Activated CD4-positive, alpha-beta T cell treated with anti-CD3 and anti-CD28 coated beads for 1 hour (primary cell): Measurements from ENCODE around the gene ESCO1.
A peak's percentile ranks its signal among the peaks of the same experiment; 100 is the strongest.
"Not testable (repeated sequence)": the region's sequence is repeated elsewhere in the genome, so short reads cannot be mapped to it uniquely, and the experiment has no call there.

Experiments
- DNase-seq: peaks from one replicate; pipeline ENCODE4 v3.0.0-alpha.2; 2020

ESCO1 gene, protein sequence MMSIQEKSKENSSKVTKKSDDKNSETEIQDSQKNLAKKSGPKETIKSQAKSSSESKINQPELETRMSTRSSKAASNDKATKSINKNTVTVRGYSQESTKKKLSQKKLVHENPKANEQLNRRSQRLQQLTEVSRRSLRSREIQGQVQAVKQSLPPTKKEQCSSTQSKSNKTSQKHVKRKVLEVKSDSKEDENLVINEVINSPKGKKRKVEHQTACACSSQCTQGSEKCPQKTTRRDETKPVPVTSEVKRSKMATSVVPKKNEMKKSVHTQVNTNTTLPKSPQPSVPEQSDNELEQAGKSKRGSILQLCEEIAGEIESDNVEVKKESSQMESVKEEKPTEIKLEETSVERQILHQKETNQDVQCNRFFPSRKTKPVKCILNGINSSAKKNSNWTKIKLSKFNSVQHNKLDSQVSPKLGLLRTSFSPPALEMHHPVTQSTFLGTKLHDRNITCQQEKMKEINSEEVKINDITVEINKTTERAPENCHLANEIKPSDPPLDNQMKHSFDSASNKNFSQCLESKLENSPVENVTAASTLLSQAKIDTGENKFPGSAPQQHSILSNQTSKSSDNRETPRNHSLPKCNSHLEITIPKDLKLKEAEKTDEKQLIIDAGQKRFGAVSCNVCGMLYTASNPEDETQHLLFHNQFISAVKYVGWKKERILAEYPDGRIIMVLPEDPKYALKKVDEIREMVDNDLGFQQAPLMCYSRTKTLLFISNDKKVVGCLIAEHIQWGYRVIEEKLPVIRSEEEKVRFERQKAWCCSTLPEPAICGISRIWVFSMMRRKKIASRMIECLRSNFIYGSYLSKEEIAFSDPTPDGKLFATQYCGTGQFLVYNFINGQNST

GRCh38 chr18:21600526-21601410 is at the start of gene ESCO1:
ESCO1 (minus strand) TSS chr18:21600704; CDS start chr18:21574843, 25,861 bp downstream.
- DNase-seq = peak; percentile 90

DNA sequence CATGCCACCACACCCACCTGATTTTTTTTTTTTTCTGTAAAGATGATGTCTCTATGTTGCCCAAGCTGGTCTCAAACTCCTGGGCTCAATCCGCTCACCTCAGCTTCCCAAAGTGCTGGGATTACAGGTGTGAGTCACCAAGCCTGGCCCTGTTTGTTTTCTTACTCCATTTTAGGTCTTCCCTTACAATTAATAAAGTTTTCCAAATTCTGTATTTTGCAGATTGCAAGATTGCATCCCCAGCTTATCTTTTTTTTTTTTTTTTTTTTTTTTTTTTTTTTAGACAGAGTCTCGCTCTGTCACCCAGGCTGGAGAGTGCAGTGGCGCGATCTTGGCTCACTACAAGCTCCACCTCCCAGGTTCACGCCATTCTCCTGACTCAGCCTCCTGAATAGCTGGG is 39.9 kb upstream of the ESCO1 start:
- not testable (repeated sequence) for DNase-seq

GRCh38 chr18:21638822-21639221 is 38.3 kb upstream of the ESCO1 start:
- DNase-seq = no peak

DNA sequence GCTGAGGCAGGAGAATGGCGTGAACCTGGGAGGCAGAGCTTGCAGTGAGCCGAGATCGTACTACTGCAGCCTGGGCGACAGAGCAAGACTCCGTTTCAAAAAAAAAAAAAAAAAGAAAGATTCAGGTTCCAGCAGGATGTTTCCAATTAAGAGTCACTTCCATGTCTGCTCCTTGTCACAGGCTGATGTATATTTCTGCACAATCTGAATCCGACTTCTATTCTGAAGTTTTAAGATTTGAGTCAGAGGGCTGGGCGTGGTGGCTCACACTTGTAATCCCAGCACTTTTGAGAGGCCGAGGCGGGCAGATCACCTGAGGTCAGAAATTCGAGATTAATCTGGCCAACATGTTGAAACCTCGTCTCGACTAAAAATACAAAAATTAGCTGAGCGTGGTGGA is 36.3 kb upstream of the ESCO1 start:
- DNase-seq = no peak

DNA sequence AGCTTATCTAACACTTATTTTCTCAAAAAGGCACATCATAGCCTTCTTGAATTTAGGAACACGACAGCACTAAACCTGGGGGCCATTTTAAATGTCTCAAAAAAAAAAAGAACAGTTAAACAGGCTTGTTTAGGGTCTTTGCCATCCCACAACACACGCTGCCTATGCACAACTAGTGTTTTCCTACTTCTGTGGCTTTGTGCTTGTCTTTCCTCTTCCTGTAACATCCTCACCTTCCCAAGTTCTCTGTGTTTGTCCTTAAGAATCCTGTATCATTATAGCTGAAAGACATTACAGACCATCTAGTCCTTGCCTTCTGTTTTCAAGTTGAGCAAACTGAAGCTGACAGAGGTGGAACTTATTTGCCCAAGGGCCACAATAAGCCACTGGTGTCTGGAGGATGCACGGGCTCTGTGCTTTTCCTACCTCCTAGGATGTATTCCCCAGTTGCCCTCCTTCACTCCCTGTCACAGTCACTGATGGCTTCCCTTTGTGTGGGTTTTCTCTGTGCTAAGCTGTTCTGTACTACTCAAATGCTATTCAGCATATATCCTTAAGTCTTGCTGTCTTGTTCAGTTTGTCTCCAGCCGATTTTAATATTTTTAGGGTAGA is 34.2 kb upstream of the ESCO1 start:
- no peak for DNase-seq

DNA sequence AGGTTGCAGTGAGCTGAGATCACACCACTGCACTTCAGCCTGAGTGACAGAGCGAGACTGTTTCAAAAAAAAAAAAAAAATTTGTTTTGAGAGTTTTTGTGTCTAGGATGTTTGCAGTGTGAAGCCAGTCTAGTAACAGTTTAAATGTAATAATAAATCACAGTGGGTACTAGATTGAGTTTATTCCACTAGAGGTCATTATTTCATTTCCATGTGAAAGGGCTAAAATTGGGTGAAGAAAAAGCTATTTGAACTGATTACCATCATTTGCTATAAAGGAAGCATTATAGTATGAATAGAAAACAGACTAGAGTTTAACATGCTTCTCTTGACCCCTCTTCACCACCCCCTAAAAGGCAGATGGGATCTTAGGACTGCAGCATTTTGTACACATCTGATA is 31.9 kb upstream of the ESCO1 start:
- no peak for DNase-seq

- DNase-seq = no peak
Measured at GRCh38 chr18:21629089-21629832, 28.8 kb upstream of the ESCO1 start.

DNA sequence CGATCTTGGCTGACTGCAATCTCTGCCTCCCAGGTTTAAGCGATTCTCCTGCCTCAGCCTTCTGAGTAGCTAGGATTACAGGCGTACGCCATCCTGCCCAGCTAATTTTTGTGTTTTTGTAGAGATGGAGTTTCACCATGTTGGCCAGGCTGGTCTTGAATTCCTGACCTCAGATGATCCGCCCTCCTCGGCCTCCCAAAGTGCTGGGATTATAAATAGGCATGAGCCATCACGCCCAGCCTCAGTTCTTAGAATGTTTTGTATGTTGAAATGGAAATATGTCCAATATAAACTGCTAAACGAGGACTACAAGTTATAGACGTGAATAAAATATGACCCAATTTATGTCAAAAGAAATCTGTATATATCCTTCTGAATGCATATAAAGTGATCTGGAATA is 21.1 kb upstream of the ESCO1 start:
- DNase-seq = not testable (repeated sequence)

- peak; percentile 81 for DNase-seq
Measured at GRCh38 chr18:21612125-21613039, 11.9 kb upstream of the ESCO1 start, which contains the start of gene SNRPD1. SNRPD1 (plus strand) TSS chr18:21612314; CDS start chr18:21612430, 116 bp downstream.

DNA sequence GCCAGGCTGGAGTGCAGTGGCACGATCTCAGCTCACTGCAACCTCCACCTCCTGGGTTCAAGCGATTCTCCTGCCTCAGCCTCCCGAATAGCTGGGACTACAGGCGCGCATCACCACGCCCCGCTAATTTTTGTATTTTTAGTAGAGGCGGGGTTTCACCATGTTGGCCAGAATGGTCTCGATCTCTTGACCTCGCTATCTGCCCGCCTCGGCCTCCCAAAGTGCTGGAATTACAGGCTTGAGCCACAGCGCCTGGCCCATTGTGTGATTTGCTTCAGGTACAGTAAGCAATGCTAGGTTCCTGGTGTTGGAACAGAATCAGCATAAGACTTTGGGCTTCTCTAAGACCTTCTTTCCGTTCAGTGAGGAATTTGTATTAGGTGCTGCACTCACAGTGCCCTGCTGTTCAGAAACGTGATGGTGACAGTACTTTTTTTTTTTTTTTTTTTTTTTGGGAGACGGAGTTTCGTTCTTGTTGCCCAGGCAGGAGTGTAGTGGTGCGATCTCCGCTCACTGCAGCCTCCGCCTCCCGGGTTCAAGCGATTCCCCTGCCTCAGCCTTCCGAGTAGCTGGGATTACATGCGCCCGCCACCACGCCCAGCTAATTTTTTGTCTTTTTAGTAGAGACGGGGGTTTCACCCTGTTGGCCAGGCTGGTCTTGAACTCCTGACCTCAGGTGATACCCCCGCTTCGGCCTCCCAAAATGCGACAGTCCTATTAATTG is 11.1 kb upstream of the ESCO1 start:
- not testable (repeated sequence) for DNase-seq

DNA sequence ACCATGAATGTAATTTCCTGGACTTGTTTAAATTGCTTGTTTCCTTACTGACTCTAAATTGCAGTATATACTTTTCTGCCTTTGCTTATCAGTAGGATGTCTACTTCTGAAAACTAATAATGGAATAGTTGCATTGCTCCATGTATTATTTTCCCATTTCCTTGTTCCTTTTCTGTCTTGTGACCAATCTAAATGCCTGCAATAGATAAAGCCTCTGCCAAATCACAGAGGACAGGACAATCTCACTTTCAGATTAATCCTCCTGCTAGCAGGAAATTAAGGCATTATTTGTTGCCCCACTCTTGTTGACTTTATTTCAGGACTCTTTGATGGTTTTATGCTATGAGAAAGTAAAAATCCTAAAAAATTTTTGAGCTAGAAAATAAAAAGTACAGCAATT is 4.7 kb upstream of the ESCO1 start:
- no peak for DNase-seq

DNA sequence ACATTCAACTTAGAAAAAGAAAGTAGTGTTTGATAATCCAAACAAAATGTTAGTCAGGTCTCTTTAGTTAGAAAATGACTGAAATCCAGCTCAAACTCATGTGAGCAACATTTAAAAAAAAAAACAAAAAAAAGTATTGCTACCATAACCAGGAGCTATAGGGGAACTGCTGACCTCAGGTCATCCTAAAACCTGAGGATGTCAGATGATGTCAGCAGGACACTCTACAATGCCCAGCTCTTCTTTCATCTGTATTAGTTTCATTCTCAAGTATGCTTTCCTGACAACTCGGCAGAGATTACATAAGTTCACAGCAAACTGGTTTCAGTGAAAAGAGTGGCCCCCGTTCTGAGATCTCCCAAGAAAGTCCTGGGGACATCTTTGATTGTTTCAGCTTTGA is 4.2 kb upstream of the ESCO1 start:
- DNase-seq = no peak

DNA sequence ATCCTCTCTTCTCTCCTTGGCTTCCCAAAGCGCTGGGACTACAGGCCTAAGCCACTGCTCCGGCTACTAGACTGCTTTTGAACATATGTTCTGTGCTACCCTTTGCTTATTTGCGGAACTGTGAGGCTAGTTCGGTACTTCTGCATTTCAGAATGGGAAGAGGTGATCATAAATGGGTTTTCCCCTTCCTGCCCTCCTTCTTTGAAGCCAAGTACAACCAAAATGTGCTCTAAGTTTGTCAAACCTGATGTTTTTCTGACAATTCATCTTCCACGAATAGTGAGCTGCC is 1.7 kb upstream of the ESCO1 start:
- no peak for DNase-seq

DNA sequence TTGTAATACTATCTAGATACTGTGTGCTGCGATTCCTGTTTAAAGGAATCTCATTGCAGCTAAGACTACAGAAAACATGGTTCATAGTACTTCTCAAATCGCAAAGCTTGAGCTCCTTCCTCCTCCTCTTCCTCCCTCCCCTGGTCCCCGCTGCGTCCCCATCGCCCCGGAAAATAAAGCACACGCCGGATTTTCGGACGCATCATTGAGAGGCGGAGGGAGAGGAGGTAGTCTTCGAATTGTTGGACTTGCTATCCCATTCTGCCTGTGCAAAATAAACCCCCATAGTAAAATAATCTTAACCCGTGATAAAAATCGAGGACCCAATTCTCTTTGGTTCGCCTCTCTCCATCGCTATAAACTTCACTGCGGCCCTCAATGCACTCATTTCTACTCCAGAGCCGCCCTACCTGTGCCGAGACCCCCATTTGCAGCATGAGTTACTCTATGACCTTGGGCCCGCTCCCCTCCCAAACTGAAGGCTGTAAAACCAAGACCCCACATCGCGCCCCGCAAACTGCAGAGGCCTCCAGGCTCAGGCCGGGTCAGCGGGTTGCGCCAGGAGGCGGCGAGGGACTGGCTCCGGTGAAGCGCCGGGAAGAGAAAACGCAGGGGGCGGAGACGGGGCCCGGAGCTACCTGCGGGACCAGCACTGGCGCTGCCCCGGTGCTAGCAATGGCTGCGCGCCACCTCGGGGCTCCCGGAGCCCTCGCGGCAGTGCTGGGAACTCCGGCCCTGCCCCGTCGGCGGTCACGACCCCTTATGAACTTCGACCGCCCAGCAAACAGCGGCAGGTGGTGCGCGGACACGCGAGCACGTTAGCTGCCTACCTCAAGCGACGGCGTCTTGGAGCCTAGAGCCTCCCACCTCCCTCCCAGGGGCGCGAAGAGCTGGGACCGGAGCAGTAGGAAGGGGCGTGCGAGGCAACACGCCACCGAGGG is 649 bp downstream of the ESCO1 start:
- DNase-seq = no peak

DNA sequence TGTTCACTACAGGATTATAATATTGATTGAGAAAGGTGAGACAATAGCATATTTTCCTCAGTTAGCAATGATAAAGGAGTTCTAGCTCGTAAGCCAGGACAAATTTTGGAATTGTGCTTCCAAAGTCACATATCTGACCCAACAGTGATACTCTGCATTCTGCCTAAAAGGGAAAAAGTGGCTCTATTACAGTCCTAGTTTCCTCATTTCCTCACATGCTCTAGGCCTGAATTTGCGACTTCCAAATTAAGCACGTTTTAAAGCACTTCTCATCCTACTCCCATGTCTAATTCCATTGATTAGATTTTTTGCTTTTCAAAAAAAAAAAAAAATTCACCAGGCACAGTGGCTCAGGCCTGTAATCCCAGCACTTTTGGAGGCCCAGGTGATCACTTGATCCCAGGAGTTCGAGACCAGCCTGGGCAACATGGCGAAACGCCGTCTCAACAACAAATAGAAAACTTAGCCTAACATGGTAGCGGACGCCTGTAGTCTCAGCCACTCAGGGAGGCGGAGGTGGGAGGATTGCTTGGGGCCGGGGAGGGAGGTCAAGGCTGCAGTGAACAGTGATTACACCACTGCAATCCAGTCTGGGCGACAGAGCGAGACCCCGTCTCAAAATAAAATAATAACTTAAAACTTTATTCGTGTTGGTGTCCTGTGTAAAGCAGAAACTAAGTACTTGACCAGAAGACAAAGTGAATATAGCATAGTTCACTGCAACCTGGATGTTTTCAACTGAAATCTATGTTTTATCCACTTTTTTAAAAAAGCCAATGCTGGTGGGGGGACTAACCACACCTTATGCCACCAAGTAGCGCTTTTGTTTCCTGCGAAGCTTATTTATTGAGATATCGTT is 1.5 kb downstream of the ESCO1 start:
- no peak for DNase-seq

DNA sequence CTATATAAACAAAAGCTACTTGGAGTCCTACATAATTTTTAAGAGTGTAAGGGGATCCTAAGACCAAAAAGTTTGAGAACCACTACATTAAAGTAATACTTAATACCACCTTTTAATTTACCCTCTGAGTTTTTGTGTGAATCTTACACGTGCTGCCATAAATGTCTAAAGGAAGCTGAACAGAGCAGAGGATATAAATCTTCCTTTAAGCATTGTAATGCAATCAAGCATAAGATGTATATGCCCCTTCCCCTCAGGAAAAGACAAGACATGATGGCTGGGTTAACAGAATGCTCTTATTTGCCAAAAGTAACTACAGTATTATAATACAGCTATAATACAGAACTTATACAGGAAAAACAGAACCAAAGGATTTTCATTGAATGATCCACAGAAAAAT is 2.9 kb downstream of the ESCO1 start:
- no peak for DNase-seq

DNA sequence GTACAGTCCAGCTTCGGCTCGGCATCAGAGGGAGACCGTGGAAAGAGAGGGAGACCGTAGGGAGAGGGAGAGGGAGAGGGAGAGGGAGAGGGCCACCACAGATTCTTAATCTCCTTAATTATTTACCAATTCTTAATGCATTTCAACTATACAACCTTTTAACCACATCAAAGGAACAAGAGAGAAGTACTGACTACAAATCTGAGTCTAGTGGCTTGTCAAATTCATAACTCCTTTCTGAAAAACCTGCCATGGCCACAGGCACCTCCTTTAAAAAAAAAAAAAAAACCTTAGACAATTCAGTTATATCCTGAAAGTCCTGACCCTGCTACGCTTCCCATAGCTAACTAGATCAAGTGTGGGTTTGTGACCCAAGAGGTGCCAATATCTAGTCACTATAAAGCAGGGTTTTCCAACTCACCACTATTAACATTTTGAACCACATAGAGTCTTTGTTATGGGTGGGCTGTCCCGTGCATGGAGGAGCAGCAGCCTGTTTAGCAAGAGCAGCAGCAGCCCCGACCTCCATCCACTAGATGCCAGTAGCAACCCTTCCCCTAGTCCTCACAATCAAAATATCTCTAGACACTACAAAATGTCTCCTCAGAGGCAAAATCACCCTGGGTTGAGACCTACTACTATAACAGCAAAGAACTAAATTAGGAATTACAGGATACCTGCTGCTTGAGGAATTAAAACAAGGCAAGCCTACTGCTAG is 6.8 kb downstream of the ESCO1 start:
- no peak for DNase-seq
